Hair follicle dermal papilla cell (primary cell): ENCODE results near the gene MCCD1. TPM values are rescaled to one million over a fixed set of nuclear protein-coding genes. Genes with fewer than 3 reads are reported as not detected.

Experiments
- small RNA-seq: library from RNA; depleted of rRNA; stranded (forward); fragments of <200 nt; gene quantifications from one replicate; pipeline ENCODE3, GENCODE V24; 2012
- total RNA-seq: library from RNA; depleted of rRNA; stranded (reverse); fragments of >200 nt; gene quantifications from 2 replicates; pipeline ENCODE4 v1.2.3, GENCODE V29; 2012

Gene MCCD1, protein sequence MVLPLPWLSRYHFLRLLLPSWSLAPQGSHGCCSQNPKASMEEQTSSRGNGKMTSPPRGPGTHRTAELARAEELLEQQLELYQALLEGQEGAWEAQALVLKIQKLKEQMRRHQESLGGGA
- not detected in 2 replicates for total RNA-seq

GRCh38 chr6:31528821-31529328, at the start of gene MCCD1:
TSS of gene MCCD1 (plus strand) at chr6:31528962. CDS start at chr6:31529015, 53 bp downstream.

DNA sequence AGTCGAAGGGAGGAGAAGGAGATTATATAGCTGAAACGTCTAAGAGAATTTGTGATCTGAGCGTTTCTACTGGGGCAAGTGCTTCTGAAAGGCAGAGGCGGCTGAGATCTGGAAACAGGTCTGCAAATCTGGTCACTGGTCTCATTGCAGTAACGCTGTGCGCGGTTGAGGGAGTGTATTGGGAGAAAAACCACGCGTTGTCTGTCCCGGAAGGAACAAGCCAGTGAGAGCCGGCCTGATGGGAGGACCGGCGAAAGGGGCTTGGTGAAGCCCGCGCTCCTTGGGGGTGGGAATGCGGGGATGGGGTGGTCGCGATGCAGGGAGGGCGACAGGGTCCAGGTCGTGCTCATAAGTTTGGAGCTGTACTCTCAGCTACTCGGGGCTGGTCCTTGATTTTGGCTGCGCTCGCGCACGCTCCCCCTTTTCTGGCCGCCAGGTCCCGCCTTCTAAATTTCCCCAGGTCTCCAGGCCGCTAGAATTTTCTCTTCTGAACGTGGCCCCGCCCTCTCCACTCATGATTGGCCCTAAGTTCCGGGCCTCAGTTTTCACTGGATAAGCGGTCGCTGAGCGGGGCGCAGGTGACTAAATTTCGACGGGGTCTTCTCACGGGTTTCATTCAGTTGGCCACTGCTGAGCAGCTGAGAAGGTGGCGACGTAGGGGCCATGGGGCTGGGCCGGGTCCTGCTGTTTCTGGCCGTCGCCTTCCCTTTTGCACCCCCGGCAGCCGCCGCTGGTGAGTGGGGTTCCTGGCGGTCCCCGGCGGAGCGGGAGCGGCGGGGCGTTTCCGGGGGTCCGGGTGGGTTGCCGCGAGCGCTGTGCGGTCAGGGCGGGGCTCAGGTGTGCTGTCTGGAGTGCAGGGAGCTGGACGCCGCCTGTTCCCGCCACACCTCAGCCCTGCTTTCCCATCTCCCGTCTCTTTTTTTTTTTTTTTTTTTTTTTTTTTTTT, 31.0 kb upstream of the MCCD1 start, which contains the start of gene MICB:
MICB (plus strand) TSS at position 615 of the 946 bp plus-strand sequence; CDS start at position 664, 49 bp downstream.

GRCh38 chr6:31541658-31542521, 13.1 kb downstream of the MCCD1 start, which contains the start of gene DDX39B:
TSS of gene DDX39B (minus strand) at chr6:31542003. CDS start at chr6:31540532, 1,471 bp downstream.

GRCh38 chr6:31546339-31546957, 17.7 kb downstream of the MCCD1 start, which contains the start of gene ATP6V1G2:
TSS of gene ATP6V1G2 (minus strand) at chr6:31546608. CDS start at chr6:31546559, 49 bp downstream.

DNA sequence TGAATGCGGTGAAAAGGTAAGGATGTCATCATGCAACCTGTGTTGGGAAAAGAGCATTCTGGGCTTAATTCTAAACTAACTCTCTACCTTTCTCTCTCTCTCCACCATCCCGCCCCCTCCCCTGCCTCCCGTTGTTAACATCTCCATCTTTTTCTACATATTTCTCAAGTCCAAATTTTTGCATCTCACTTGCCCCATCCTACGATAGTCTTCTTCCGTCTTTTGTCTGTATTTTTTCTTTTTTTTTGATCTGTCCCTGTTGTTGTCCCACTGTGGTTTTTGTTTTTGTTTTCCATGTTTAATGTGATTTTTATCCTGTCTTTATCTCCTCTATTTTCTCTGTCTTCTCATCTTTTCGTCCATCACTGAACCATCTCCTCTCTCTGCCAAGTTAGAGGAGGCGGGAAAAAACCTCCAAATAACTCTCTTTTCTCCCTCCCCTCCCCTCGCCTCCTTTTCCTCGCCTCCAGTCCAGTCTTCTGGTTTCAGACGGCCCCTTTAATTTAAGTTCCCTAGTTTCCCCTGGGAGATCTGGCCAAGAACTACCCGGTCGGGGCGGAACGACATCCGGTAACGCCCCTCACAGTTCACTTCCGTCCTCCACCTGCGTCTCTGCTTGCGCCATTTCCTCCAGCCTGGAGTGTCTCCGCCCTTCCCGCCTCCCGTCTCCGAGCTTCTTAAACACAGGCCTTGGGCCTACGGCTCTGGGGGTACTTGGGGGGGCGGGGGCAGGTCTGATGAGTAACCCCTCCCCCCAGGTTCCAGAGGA, 18.4 kb downstream of the MCCD1 start, which contains the start of gene NFKBIL1:
NFKBIL1 (plus strand) TSS at position 651 of the 769 bp plus-strand sequence; CDS start at position 738, 87 bp downstream.

GRCh38 chr6:31572041-31572911, 43.5 kb downstream of the MCCD1 start, which contains the start of gene LTA:
TSS of gene LTA (plus strand) at chr6:31572289. CDS start at chr6:31572743, 454 bp downstream.

GRCh38 chr6:31575335-31575901, 46.7 kb downstream of the MCCD1 start, which contains the start of gene TNF:
TSS of gene TNF (plus strand) at chr6:31575565. CDS start at chr6:31575742, 177 bp downstream.

Small RNA genes lying within 50 kb of the gene (small RNA-seq; reads per million reads assigned to genes)
- gene AL663061.1 (not detected), gene RF00019 (not detected), gene SNORD117 (2,629 reads per million, percentile 100 among the genes with 10 or more reads in this experiment), gene SNORD84 (not detected)

Other genes with a start within 250 kb of the MCCD1 start
- gene HLA-B, start 171.8 kb upstream of the MCCD1 start, total RNA-seq, result 380 and 623 TPM in 2 replicates
- gene MICA, start 125.4 kb upstream of the MCCD1 start, total RNA-seq, result 25.7 and 27.1 TPM in 2 replicates
- 12.9 and 15.9 TPM in 2 replicates for gene MICB, start 30.8 kb upstream of the MCCD1 start, total RNA-seq
- gene DDX39B, start 13.0 kb downstream of the MCCD1 start, total RNA-seq, result 309 and 338 TPM in 2 replicates
- gene ATP6V1G2, start 17.6 kb downstream of the MCCD1 start, total RNA-seq, result 3.4 and 5.7 TPM in 2 replicates
- gene NFKBIL1, start 18.6 kb downstream of the MCCD1 start, total RNA-seq, result 23.2 and 33.2 TPM in 2 replicates
- not detected in 2 replicates for gene LTA, start 43.3 kb downstream of the MCCD1 start, total RNA-seq
- 0.16 TPM in 1 of 2 replicates, not detected in the other for gene TNF, start 46.6 kb downstream of the MCCD1 start, total RNA-seq
- gene LTB, start 53.5 kb downstream of the MCCD1 start, total RNA-seq, result not detected in 2 replicates
- not detected in 2 replicates for gene LST1, start 57.3 kb downstream of the MCCD1 start, total RNA-seq
- not detected in 2 replicates for gene NCR3, start 64.0 kb downstream of the MCCD1 start, total RNA-seq
- gene AIF1, start 86.3 kb downstream of the MCCD1 start, total RNA-seq, result not detected in 2 replicates
- 85.5 and 86.8 TPM in 2 replicates for gene PRRC2A, start 91.8 kb downstream of the MCCD1 start, total RNA-seq
- 203 and 221 TPM in 2 replicates for gene BAG6, start 123.7 kb downstream of the MCCD1 start, total RNA-seq
- gene APOM, start 126.9 kb downstream of the MCCD1 start, total RNA-seq, result 0.65 and 1.2 TPM in 2 replicates
- 24.4 and 24.5 TPM in 2 replicates for gene C6orf47, start 131.8 kb downstream of the MCCD1 start, total RNA-seq
- gene GPANK1, start 136.0 kb downstream of the MCCD1 start, total RNA-seq, result 18.5 and 18.8 TPM in 2 replicates
- gene CSNK2B, start 137.1 kb downstream of the MCCD1 start, total RNA-seq, result 117 and 141 TPM in 2 replicates
- gene LY6G5B, start 141.0 kb downstream of the MCCD1 start, total RNA-seq, result 6.3 and 8.4 TPM in 2 replicates
- 0.16 TPM in 1 of 2 replicates, not detected in the other for gene LY6G5C, start 152.1 kb downstream of the MCCD1 start, total RNA-seq
- gene ABHD16A, start 174.4 kb downstream of the MCCD1 start, total RNA-seq, result 32.8 and 40.7 TPM in 2 replicates
- not detected in 2 replicates for gene LY6G6F, start 177.9 kb downstream of the MCCD1 start, total RNA-seq
- gene LY6G6D, start 186.4 kb downstream of the MCCD1 start, total RNA-seq, result not detected in 2 replicates
- not detected in 2 replicates for gene LY6G6C, start 192.8 kb downstream of the MCCD1 start, total RNA-seq
- gene MPIG6B, start 194.4 kb downstream of the MCCD1 start, total RNA-seq, result not detected in 2 replicates
- gene DDAH2, start 200.3 kb downstream of the MCCD1 start, total RNA-seq, result 62.3 and 78.3 TPM in 2 replicates
- 499 and 664 TPM in 2 replicates for gene CLIC1, start 207.6 kb downstream of the MCCD1 start, total RNA-seq
- gene MSH5, start 211.0 kb downstream of the MCCD1 start, total RNA-seq, result 9.6 and 11.7 TPM in 2 replicates
- 0.61 TPM in 1 of 2 replicates, not detected in the other for gene SAPCD1, start 233.7 kb downstream of the MCCD1 start, total RNA-seq
- gene VWA7, start 248.4 kb downstream of the MCCD1 start, total RNA-seq, result under 0.01 and 0.97 TPM in 2 replicates